NOMO-1 treated with dmso at 0.1 percent for 144 hours (cell line): Measurements from ENCODE around the gene MAP2K7.
"Not testable (repeated sequence)": the region's sequence is repeated elsewhere in the genome, so short reads cannot be mapped to it uniquely, and the experiment has no call there.

Experiments
- DNase-seq: peaks from one replicate; lab custom pipeline; 2025; ENCODE audit not compliant: unreplicated experiment; lab: John Stamatoyannopoulos, UW

Gene MAP2K7

DNA sequence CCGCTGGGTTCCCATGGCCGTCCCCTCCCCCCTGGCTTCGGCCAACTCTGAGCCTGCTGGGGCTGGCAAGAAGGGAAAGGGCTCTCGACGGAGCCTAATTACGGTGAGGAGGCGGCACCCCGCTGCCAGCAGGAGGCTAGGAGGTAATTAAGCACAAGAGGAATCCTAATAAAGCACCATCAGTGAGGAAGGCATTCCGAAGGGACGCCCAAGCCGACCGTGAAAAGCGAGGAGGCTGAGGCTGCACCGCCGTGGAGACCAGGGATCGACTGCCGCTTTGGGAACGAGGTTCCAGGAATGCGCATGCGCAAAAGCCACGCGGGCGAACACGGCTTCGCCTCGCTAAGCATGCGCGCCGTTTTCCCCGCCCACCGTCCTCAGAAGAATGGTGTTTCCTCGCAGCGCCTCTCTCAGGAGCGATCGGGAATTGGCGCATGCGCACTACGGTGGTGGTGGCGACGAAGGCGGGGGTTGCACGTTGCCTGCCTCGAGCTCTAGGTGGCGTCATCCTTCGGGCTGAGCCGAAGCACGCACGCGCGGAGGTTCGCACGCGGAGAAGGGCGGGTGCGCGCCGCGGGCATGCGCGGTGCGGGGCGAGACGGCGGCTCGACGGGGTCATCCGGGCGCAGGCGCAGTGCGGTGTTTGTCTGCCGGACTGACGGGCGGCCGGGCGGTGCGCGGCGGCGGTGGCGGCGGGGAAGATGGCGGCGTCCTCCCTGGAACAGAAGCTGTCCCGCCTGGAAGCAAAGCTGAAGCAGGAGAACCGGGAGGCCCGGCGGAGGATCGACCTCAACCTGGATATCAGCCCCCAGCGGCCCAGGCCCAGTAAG, at the start of gene MAP2K7:
Gene MAP2K7, plus strand, starts transcription at position 634 of the 830 bp plus-strand sequence. Its CDS starts 68 bp downstream, at position 702.
- DNase-seq, result peak; percentile 98

DNA sequence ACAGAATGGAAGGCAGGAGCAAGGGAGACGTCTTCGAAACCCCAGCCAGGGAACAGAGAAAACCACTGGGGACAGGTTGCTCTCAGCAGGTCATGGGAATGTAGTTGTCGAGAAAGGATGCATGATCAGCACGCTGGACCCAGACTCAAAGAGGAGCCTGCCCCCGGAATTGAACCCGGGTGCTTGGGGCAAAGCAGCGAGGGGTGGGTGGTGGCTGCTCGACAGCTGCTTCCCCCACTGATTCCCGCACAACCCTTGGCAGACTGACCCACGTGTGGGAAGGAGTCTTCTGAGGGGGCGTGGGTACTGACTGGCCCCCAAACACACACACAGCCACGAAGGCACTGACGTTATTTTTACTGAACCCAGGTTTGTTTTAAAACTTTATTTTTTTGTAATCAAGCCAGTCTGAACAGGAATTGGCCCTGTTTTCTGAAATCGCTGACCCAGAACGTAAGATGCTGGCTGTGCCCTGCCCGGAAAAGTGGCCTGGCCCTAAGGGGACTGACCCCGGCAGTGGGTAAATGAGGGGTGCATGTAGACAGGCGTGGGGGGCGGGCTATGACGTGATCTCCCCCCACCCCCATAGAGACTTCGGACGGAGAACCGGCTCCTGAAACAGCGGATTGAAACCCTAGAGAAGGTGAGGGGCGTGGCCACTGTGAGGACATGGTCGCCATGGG, 48.1 kb upstream of the MAP2K7 start:
- no peak for DNase-seq

GRCh38 chr19:7856109-7856591, 47.5 kb upstream of the MAP2K7 start:
- DNase-seq, result no peak

- no peak for DNase-seq
Observed at GRCh38 chr19:7856679-7857663, 46.7 kb upstream of the MAP2K7 start.

DNA sequence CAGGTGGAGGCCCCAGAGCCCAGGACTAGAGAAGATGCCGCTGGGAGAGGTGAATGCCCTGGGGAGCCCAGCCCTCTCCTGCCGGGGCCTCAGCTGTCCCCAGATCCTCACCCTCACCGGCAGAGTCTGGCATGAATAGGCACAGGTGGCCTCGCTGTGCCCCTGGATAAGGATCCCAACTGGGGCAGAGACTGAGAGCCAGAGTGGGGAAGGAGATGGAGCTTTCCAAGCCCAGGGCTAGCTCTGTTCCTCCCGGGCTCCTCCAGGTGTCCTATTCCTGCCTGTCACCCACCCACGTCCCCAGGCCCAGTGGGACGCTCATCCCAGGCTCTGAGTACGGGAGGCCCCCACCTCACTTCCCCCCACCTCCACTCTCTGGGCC, 46.0 kb upstream of the MAP2K7 start:
- DNase-seq, result no peak

GRCh38 chr19:7858109-7858770, 45.4 kb upstream of the MAP2K7 start:
- DNase-seq, result no peak

DNA sequence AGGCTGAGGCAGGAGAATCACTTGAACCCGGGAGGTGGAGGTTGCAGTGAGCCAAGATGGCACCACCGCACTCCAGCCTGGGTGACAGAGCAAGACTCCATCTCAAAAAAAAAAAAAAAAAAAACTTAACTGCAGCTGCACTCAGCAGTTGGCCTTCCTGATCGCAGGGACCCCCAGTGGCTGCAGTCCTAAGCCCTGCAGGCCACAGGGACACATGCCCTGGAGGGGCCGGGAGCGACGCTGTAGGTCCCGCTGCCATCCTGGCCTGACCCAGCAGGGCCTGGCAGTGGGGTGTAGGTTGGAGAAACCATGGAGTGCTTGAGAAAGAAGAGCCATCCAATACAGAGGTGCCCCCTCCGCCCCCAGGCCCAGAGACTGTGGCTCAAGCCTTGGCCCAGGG, 44.6 kb upstream of the MAP2K7 start:
- DNase-seq, result not testable (repeated sequence)

DNA sequence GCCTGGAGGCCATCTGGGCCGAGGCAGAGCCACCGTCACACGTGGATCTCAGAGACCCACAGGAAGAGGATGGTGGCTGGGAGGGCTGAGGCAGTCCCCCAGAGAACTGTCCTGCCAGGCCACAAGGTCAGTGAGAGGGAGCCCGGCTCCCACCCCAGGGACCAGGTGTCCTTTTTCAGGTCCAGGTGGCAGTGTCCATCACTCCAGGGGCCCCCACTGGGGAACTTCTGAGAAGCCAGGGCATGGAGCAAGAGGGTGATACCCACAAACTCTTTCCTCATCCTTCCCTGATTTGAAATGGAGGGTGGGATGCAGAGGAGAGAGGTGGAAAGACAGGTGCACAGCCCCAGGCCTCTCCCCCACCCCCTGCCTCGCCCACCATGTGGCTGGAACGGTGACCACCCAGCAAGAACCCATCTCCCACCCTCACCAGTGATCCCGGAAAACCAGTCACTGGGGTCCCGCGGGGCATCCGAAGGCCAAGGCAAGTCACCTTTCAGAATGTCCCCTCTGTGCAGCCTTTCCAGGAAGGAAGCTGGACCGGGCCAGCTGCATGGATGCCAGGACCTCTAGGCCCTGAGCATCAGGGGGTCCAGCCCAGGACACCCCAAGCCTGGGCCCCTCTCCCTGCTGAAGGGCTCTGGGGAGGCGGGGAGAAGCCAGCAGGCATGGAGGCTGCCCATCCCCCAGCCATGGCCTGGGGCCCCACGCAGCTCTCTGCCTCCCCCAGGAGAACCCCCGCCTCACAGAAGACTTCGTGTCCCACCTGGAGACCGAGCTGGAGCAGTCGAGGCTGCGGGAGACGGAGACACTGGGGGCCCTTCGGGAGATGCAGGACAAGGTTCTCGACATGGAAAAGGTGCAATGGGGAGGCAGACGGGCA, 43.6 kb upstream of the MAP2K7 start:
- DNase-seq, result no peak

GRCh38 chr19:7860714-7861618, 42.7 kb upstream of the MAP2K7 start:
- DNase-seq, result no peak

DNA sequence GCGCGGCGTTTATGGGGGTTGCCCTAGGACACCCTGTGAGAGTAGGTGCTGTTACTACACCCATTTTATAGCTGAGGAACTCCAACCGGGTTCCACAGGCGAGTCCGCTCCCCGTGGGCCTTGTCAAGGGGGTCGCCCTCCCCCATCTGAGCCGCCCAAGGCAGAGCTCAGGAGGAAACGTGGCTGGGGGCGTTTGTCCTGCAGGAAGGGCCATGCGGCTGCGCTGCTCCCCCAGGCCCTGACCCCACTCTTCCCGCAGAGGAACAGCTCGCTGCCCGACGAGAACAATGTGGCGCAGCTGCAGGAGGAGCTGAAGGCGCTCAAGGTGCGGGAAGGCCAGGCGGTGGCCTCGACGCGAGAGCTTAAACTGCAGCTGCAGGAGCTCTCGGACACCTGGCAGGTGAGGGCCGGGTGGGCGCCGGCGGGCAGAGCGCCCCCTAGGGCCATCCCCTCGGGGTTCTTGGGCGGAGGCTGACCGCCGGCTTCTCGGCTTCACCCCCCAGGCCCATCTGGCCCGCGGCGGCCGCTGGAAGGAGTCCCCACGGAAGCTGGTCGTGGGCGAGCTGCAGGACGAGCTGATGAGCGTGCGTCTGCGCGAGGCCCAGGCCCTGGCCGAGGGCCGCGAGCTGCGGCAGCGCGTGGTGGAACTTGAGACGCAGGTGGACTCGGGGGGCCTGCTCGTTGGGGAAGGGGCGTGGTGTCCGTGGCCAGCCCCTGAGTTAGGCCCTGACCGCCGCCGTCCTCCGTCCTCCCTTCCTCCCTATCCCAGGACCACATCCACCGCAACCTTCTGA, 41.9 kb upstream of the MAP2K7 start:
- DNase-seq, result no peak

DNA sequence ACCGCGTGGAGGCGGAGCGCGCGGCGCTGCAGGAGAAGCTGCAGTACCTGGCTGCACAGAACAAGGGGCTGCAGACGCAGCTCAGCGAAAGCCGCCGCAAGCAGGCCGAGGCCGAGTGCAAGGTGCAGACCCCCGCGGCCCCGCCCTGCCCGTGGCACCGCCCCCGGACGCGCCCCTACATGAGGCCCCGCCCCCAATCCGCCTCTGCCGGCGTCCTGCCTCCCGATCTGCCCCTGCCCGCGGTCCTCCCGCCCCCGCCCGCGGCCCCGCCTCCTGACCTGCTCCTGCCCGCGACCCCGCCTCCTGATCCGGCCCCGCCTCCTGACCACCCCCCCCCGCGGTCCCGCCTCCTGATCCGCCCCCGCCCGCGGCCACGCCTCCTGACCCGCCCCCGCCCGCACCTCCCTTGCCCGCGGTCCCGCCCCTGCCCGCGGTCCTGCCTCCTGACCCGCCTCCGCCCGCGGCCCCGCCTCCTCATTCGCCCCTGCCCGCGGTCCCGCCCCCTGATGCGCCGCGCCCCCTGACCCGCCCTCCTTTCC, 41.2 kb upstream of the MAP2K7 start:
- DNase-seq, result no peak

GRCh38 chr19:7863157-7863970, 40.3 kb upstream of the MAP2K7 start:
- DNase-seq, result no peak

DNA sequence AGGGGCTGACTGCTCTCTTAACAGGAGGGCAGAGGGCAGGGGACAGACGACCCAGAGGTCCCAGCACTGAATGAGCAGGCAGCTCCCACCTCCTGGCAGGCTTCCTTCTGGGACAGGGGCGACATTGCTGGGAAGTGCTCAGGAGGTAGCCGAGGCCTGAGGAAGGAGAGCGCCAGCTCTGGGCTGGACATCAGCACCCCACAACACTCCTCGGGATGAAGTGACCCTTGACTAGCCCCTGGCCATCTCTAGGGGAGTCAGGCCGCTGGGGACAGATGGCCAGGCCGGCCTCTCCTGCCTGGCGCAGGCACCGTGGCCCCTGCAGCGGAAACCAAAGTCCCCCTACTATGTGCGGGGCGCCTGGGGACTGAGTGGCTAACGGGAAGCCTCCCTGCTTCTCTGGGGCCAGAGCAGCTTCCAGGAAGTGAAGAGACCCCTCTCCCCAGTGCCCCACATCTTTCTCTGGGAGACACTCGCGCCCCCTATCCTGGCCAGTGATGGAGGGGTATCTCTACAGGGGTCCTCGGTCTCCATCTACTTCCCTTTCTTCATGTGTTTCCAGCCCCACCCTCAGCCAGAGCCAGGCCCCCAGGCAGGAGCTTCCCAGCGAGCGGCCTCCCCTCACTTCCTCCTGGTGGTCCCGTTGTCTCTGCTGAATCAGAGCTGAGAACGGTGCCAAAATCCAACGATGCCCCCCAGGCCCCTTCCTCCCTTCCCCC, 39.5 kb upstream of the MAP2K7 start:
- no peak for DNase-seq

GRCh38 chr19:7864690-7865074, 39.0 kb upstream of the MAP2K7 start:
- no peak for DNase-seq

GRCh38 chr19:7865262-7865911, 38.3 kb upstream of the MAP2K7 start:
- no peak for DNase-seq
